ENCODE results near the gene MYLK. TPM values are rescaled to one million over a fixed set of nuclear protein-coding genes. Genes with fewer than 3 reads are reported as not detected.

The MYLK gene
- total RNA-seq, 1 donor from 2014 or later, result 24.3 TPM

DNA sequence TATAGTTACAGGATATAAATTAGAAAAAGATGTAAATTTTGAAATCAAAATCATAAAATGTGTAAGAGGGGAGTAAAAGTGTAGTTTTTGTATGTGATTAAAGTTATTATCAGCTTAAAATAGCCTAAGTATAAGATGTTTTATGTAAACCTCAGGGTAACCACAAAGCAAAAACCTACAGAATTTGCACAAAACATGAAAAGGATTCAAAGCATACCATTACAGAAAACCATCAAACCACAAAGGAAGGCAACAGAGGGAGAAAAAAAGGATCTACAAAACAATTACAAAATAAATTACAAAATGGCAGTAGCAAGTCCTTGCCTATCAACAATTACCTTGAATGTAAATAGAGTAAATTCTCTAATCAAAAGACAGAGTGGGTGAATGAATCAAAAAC, 36.7 kb upstream of the MYLK start:
- Mint-ChIP-seq H3K4me3 (ENCODE audit: unreplicated experiment) (no peak overlapping the region), H3K27me3 (ENCODE audit: unreplicated experiment) (no peaks in the 10 kb centered on the region), H3K4me1 (ENCODE audit: unreplicated experiment) (no peaks in the 10 kb centered on the region), H3K27ac (ENCODE audit: unreplicated experiment) (no peak overlapping the region), H3K36me3 (ENCODE audit: unreplicated experiment) (peaks cover 50% of the 10 kb centered on the region), H3K9me3 (ENCODE audit: unreplicated experiment) (peaks cover 38% of the 10 kb centered on the region)
- DNase-seq (ENCODE audit: extremely low spot score, unreplicated experiment), result no peak
- TF ChIP-seq, protein P1, sequence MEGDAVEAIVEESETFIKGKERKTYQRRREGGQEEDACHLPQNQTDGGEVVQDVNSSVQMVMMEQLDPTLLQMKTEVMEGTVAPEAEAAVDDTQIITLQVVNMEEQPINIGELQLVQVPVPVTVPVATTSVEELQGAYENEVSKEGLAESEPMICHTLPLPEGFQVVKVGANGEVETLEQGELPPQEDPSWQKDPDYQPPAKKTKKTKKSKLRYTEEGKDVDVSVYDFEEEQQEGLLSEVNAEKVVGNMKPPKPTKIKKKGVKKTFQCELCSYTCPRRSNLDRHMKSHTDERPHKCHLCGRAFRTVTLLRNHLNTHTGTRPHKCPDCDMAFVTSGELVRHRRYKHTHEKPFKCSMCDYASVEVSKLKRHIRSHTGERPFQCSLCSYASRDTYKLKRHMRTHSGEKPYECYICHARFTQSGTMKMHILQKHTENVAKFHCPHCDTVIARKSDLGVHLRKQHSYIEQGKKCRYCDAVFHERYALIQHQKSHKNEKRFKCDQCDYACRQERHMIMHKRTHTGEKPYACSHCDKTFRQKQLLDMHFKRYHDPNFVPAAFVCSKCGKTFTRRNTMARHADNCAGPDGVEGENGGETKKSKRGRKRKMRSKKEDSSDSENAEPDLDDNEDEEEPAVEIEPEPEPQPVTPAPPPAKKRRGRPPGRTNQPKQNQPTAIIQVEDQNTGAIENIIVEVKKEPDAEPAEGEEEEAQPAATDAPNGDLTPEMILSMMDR (IDR thresholded peaks at IDR 0.05), result no peak

DNA sequence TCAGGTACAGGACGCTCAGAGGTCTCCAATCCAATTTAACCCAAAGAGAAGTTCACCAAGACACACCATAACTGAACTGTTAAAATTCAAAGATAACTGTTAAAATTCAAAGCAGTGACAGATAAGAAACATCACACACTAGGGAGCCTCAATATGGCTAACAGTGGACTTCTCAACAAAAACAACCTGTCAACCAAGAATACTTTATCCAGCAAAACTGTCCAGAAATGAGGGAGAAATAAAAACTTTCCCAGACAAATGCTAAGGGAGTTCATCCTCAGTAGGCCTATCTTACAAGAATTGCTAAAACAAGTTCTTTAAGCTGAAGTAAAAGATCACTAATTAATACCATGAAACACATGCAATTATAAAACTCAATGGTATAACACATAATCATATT, 36.3 kb upstream of the MYLK start:
- no peak for DNase-seq (ENCODE audit: extremely low spot score, unreplicated experiment)
- TF ChIP-seq, protein P1 (IDR thresholded peaks at IDR 0.05), result no peak
- Mint-ChIP-seq H3K36me3 (ENCODE audit: unreplicated experiment) (peaks cover 51% of the 10 kb centered on the region), H3K27ac (ENCODE audit: unreplicated experiment) (no peak overlapping the region), H3K9me3 (ENCODE audit: unreplicated experiment) (peaks cover 38% of the 10 kb centered on the region), H3K4me3 (ENCODE audit: unreplicated experiment) (no peak overlapping the region), H3K27me3 (ENCODE audit: unreplicated experiment) (no peaks in the 10 kb centered on the region), H3K4me1 (ENCODE audit: unreplicated experiment) (no peaks in the 10 kb centered on the region)

DNA sequence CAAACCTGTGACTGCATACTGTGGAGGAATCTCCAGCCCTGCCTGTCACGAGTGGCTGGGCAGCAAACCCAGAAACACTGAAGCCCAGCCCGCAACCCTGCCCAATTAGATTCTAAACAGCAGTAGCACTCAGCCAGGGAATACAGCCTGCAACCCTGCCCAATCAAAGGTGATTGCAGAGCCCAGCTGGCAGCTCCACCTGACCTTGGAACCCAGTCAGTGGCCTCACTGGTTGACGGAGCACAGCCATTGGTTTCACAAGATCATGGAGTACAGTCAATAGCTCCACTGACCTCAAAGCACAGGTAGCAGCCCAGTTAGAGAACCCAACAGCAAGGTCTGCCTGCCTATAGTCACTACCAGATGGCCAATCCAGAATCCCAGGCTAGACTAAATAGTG, 35.2 kb upstream of the MYLK start:
- no peak overlapping the region for H3K4me3 Mint-ChIP-seq (ENCODE audit: unreplicated experiment)
- peaks cover 38% of the 10 kb centered on the region for H3K9me3 Mint-ChIP-seq (ENCODE audit: unreplicated experiment)
- DNase-seq (ENCODE audit: extremely low spot score, unreplicated experiment), result no peak
- no peaks in the 10 kb centered on the region for H3K4me1 Mint-ChIP-seq (ENCODE audit: unreplicated experiment)
- H3K36me3 Mint-ChIP-seq (ENCODE audit: unreplicated experiment), result peaks cover 51% of the 10 kb centered on the region
- H3K27ac Mint-ChIP-seq (ENCODE audit: unreplicated experiment), result no peak overlapping the region
- no peaks in the 10 kb centered on the region for H3K27me3 Mint-ChIP-seq (ENCODE audit: unreplicated experiment)
- TF ChIP-seq, protein P1 (IDR thresholded peaks at IDR 0.05), result no peak

DNA sequence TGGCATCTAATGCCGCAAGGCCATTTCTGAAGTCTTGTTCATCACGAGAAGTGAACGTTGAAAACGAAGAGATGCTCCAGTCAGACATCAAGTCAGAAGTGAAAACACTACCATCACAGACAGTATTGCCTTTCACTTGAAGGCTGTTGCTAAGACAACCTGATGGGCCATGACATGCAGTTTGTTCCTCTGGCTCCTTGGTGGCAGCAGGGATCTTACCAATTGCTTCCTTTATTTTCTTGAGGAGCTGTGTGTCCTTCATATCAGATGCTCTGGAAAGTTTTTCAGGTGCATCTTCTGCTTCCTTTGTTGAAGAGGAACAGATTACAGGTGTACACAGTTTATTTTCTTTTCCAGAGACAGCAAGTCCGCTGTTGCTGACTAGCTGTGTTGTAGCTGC, 30.7 kb upstream of the MYLK start:
- Mint-ChIP-seq H3K9me3 (ENCODE audit: unreplicated experiment) (peaks cover 3% of the 10 kb centered on the region), H3K4me3 (ENCODE audit: unreplicated experiment) (no peak overlapping the region)
- DNase-seq (ENCODE audit: extremely low spot score, unreplicated experiment), result no peak

DNA sequence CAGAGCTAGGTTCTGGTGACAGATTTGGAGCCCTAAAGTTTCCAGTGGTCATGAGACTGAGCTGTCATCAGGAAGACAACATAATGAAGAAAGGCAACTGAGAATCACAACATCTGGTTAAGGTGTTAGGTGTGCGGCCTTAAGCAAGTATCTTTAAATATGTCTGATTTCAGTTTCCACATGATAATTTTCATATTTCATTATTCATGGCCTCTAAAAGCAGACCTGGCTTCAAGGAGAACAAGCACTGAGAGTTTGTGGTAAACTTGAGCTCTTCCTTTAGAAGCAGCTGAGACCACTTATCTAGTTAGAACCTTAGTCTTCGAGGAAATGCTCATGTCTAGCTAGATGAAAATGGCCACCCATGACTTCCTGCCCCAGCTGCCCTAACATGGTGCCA, 25.7 kb upstream of the MYLK start:
- no peaks in the 10 kb centered on the region for H3K27me3 Mint-ChIP-seq (ENCODE audit: unreplicated experiment)
- H3K4me1 Mint-ChIP-seq (ENCODE audit: unreplicated experiment), result no peaks in the 10 kb centered on the region
- H3K9me3 Mint-ChIP-seq (ENCODE audit: unreplicated experiment), result no peaks in the 10 kb centered on the region
- TF ChIP-seq, protein P1 (IDR thresholded peaks at IDR 0.05), result no peak
- no peak overlapping the region for H3K4me3 Mint-ChIP-seq (ENCODE audit: unreplicated experiment)
- no peak for DNase-seq (ENCODE audit: extremely low spot score, unreplicated experiment)
- H3K27ac Mint-ChIP-seq (ENCODE audit: unreplicated experiment), result no peak overlapping the region
- peaks cover 6% of the 10 kb centered on the region for H3K36me3 Mint-ChIP-seq (ENCODE audit: unreplicated experiment)

More for the DNA sequence above, 30.7 kb upstream of the MYLK start:
- TF ChIP-seq, protein P1 (IDR thresholded peaks at IDR 0.05), result no peak
- Mint-ChIP-seq H3K36me3 (ENCODE audit: unreplicated experiment) (peaks cover 16% of the 10 kb centered on the region), H3K27ac (ENCODE audit: unreplicated experiment) (no peak overlapping the region), H3K27me3 (ENCODE audit: unreplicated experiment) (no peaks in the 10 kb centered on the region), H3K4me1 (ENCODE audit: unreplicated experiment) (no peaks in the 10 kb centered on the region)
